ENCODE data around the gene SLC33A1. TPM values are rescaled to one million over a fixed set of nuclear protein-coding genes. Genes with fewer than 3 reads are reported as not detected.

The SLC33A1 gene
- total RNA-seq, 5 donors from 2014 or later (not counting 1 experiment from before 2014, with no cell fraction given): 17.4 to 33.1 (median 28.5) TPM

DNA sequence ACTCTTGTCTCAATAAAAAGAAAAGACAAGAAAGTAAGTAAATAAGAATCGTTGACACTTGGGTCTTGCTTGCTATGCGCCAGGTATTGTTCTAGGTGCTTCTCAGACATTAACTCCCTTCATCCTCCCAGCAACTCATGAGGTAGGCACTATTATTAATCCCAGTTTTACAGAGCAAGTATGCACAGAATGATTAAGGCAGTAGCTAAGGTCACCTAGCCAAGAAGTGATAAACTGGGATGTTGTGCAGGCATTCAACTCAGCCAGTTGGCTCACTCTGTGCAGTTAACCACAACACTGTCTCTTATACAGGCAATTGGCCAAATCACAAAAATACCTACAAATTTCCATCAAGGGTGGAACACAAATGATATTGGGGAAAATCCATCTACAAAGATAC lies 46.4 kb downstream of the SLC33A1 start:
- H3K4me1 ChIP-seq (ENCODE audit: control insufficient read depth in 1 of 2, extremely low read depth in 1 of 2, insufficient read depth in 2 of 2, low read length in 2 of 2): peaks cover 3 to 12% of the 10 kb centered on the region in 2 experiments
- no CpG with 5 or more reads among the region's 2 CpGs for WGBS (ENCODE audit: insufficient coverage)
- no peak for ATAC-seq (replicated peaks in 1 of 4)
- CTCF ChIA-PET: no interaction called here
- H3K9me3 ChIP-seq: no peaks in the 10 kb centered on the region
- H3K27ac Mint-ChIP-seq: no peak overlapping the region
- no peak overlapping the region for H3K4me3 Mint-ChIP-seq
- H3K27me3 ChIP-seq (replicated peaks in 1 of 2; ENCODE audit: control insufficient read depth in 2 of 2, extremely low read depth in 1 of 2, insufficient read depth in 2 of 2, low read length in 1 of 2): peaks cover 0 to 4% of the 10 kb centered on the region in 2 experiments
- H3K27me3 Mint-ChIP-seq: peaks cover 6 to 15% of the 10 kb centered on the region in 2 donors
- POLR2A ChIA-PET: no interaction called here
- H3K36me3 Mint-ChIP-seq: peaks cover 4% of the 10 kb centered on the region
- H3K9me3 Mint-ChIP-seq: no peaks in the 10 kb centered on the region
- H3K27ac ChIP-seq (ENCODE audit: low read length): no peak overlapping the region
- no peak for DNase-seq
- H3K36me3 ChIP-seq (ENCODE audit: control insufficient read depth in 2 of 2, extremely low read depth in 1 of 2, insufficient read depth in 1 of 2, low read length in 1 of 2): no peaks in the 10 kb centered on the region
- H3K4me3 ChIP-seq (ENCODE audit: control insufficient read depth in 1 of 2, extremely low read depth in 1 of 2, low read length in 1 of 2): no peak overlapping the region
- peaks cover 14 to 18% (median 17%) of the 10 kb centered on the region in 3 donors for H3K4me1 Mint-ChIP-seq

DNA sequence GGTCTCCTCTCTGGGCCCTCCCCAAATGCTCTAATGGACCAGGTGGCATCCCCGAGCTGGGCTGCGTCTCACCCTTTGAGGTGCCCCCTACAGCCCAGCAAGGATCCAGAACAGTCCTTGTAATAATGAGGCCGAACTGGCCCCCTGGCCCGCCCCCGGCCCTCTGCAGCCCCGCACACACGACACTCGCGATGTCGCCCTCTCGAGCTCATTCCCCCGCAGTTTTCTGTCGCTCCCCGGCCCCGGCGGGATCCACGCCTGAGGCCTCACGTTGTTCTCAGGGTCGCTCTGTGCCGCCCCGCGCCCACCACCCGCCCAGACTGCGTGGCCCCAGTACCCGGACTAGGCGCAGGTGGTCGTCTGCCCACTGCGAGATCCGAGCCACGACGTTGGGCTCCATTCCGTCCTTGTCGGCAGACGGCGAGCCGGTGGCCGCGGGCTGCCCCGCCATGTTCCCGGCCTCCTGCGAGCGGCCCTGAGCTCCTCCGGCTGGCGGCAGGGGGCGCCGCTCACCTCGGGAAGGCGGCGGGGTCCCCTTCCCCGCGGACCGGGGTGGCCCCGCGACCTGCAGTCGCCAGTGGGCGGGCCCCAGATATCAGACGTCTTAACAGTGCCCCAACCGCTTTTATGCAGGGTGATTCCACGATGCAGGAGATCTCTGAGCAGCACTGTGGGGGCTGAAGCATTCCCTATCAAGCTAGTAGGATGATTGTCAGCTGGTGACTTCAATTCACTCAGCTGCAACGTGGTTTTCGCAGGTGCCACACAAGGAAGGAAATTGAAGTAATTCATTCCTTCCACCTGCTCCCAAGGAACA lies 48.2 kb downstream of the SLC33A1 start, which contains the start of gene C3orf33:
C3orf33 (minus strand) TSS at position 477 of the 817 bp plus-strand sequence; CDS start at position 451, 26 bp downstream.
- peaks cover 5 to 15% of the 10 kb centered on the region in 2 donors for H3K27me3 Mint-ChIP-seq
- peak within 1 kb of the TSS; percentile 73 for H3K27ac ChIP-seq (ENCODE audit: low read length)
- POLR2A ChIA-PET: interaction anchor here (0.6 to 2.3 kb wide), 4 partner anchors 48 to 344 kb away, joined by 3 to 13 read pairs (median 6); partner anchors contain the start of gene SLC33A1 (in 1 of the 2)
- WGBS (ENCODE audit: insufficient coverage): under 1% methylated on average over 59 of the region's 61 CpGs
- no peaks in the 10 kb centered on the region for H3K36me3 ChIP-seq (ENCODE audit: control insufficient read depth in 2 of 2, extremely low read depth in 1 of 2, insufficient read depth in 1 of 2, low read length in 1 of 2)
- no peaks in the 10 kb centered on the region for H3K9me3 ChIP-seq
- H3K4me3 ChIP-seq (ENCODE audit: control insufficient read depth in 1 of 2, extremely low read depth in 1 of 2, low read length in 1 of 2): peak within 1 kb of the TSS; percentile 78 to 79
- H3K27me3 ChIP-seq (replicated peaks in 1 of 2; ENCODE audit: control insufficient read depth in 2 of 2, extremely low read depth in 1 of 2, insufficient read depth in 2 of 2, low read length in 1 of 2): peaks cover 0 to 4% of the 10 kb centered on the region in 2 experiments
- peaks cover 18 to 25% (median 18%) of the 10 kb centered on the region in 3 donors for H3K4me1 Mint-ChIP-seq
- ATAC-seq (replicated peaks in 1 of 4) (peak; percentile 96 to 97 (median 96)), DNase-seq (peak; percentile 43 to 86 (median 67))
- H3K36me3 Mint-ChIP-seq: peaks cover 13% of the 10 kb centered on the region
- H3K4me3 Mint-ChIP-seq: peak within 1 kb of the TSS; percentile 82 to 88 (median 86)
- H3K9me3 Mint-ChIP-seq: no peaks in the 10 kb centered on the region
- peak within 1 kb of the TSS; percentile 45 to 86 for H3K27ac Mint-ChIP-seq
- H3K4me1 ChIP-seq (ENCODE audit: control insufficient read depth in 1 of 2, extremely low read depth in 1 of 2, insufficient read depth in 2 of 2, low read length in 2 of 2): peaks cover 3 to 12% of the 10 kb centered on the region in 2 experiments
- CTCF ChIA-PET: interaction anchor here (0.5 to 2.1 kb wide), 48 partner anchors 10 to 1369 kb away, joined by 3 to 44 read pairs (median 4); partner anchors contain the start of genes GMPS (in 1 of the 2), SLC33A1 (in 1 of the 2) and SSR3 (in 1 of the 2)

DNA sequence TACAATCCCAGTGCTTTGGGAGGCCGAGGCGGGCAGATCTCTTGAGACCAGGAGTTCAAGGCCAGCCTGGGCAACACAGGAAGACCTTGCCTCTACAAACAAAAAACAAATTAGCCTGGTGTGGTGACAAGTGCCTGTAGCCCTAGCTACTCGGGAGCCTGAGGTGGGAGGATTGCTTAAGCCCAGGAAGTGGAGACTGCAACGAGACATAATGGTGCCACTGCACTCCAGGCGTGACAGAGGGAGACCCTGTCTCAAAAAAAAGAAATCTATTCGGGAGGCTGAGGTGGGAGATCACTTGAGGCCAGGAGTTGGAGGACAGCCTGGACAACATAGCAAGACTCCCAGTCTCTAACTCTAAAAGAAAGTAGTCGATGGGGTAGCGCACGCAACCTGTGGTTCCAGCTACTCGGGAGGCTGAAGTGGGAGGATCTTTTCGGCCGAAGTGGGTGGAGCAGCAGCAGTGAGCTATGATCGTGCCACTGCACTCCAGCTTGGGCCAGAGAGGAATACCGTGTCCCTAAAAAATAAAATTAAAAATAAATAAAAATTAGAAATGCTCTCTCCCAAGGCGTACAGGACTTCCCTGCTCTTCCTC lies 48.9 kb downstream of the SLC33A1 start:
- H3K36me3 Mint-ChIP-seq: peaks cover 17% of the 10 kb centered on the region
- H3K36me3 ChIP-seq (ENCODE audit: control insufficient read depth in 2 of 2, extremely low read depth in 1 of 2, insufficient read depth in 1 of 2, low read length in 1 of 2): no peaks in the 10 kb centered on the region
- no peaks in the 10 kb centered on the region for H3K9me3 Mint-ChIP-seq
- ChIA-PET POLR2A (interaction anchor here in 1 of 2 donors (0.6 to 2.3 kb wide), 3 partner anchors 48 to 68 kb away, joined by 3 to 13 read pairs (median 8); partner anchors contain the start of gene SLC33A1), CTCF (interaction anchor here (0.6 to 2.1 kb wide), 33 partner anchors 14 to 750 kb away, joined by 3 to 44 read pairs (median 5); partner anchors contain the start of genes GMPS (in 1 of the 2), SLC33A1 (in 1 of the 2) and SSR3 (in 1 of the 2))
- H3K4me3 Mint-ChIP-seq: peak overlapping the region; percentile 82 to 88 (median 86)
- H3K9me3 ChIP-seq: no peaks in the 10 kb centered on the region
- H3K4me1 Mint-ChIP-seq: peaks cover 18 to 28% (median 20%) of the 10 kb centered on the region in 3 donors
- DNase-seq: peak in 4 of 35 experiments; percentile 1 to 45 (median 8)
- H3K27me3 Mint-ChIP-seq: peaks cover 0 to 11% of the 10 kb centered on the region in 2 donors
- peaks cover 0 to 4% of the 10 kb centered on the region in 2 experiments for H3K27me3 ChIP-seq (replicated peaks in 1 of 2; ENCODE audit: control insufficient read depth in 2 of 2, extremely low read depth in 1 of 2, insufficient read depth in 2 of 2, low read length in 1 of 2)
- H3K4me1 ChIP-seq (ENCODE audit: control insufficient read depth in 1 of 2, extremely low read depth in 1 of 2, insufficient read depth in 2 of 2, low read length in 2 of 2): peaks cover 3 to 12% of the 10 kb centered on the region in 2 experiments
- H3K27ac Mint-ChIP-seq: peak overlapping the region; percentile 45 to 86
- WGBS (ENCODE audit: insufficient coverage): 38% methylated on average over 3 of the region's 15 CpGs
- H3K4me3 ChIP-seq (ENCODE audit: control insufficient read depth in 1 of 2, extremely low read depth in 1 of 2, low read length in 1 of 2): peak overlapping the region; percentile 78 to 79
- peak overlapping the region; percentile 73 for H3K27ac ChIP-seq (ENCODE audit: low read length)
- peak in 2 of 4 experiments; percentile 26 to 42 for ATAC-seq (replicated peaks in 1 of 4)

DNA sequence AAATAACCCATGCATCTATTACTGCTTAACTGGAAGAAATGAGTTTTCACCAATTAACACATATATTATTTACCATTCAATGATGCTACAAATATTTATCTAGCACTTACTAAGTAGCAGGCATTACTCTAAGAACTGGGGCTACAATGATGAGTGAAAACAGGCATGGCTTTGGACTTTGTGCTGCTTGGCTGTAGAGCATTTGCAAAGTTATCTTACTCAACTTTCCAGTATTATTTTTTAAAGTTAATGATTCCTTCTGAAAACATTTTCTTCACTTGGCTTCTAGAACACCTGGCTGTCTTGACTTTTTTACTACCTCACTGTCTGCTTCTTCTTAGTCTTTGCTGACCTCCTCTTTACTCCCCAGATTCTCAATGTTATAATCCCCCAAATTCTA lies 49.9 kb downstream of the SLC33A1 start:
- Mint-ChIP-seq H3K4me3 (peak overlapping the region in 2 of 3 donors; percentile 86 to 88), H3K27ac (peak overlapping the region in 1 of 2 donors; percentile 71), H3K36me3 (peaks cover 24% of the 10 kb centered on the region), H3K9me3 (no peaks in the 10 kb centered on the region), H3K4me1 (peaks cover 22 to 32% (median 28%) of the 10 kb centered on the region in 3 donors), H3K27me3 (peaks cover 0 to 6% of the 10 kb centered on the region in 2 donors)
- POLR2A ChIA-PET: no interaction called here
- ATAC-seq (replicated peaks in 1 of 4): no peak
- no peak overlapping the region for H3K27ac ChIP-seq (ENCODE audit: low read length)
- DNase-seq: no peak
- CTCF ChIA-PET: interaction anchor here in 1 of 2 donors (0.6 kb wide), 1 partner anchor 62 kb away, joined by 7 read pairs; no protein-coding TSS in a partner anchor
- H3K36me3 ChIP-seq (ENCODE audit: control insufficient read depth in 2 of 2, extremely low read depth in 1 of 2, insufficient read depth in 1 of 2, low read length in 1 of 2): peaks cover 0 to 5% of the 10 kb centered on the region in 2 donors
- no peaks in the 10 kb centered on the region for H3K27me3 ChIP-seq (replicated peaks in 1 of 2; ENCODE audit: control insufficient read depth in 2 of 2, extremely low read depth in 1 of 2, insufficient read depth in 2 of 2, low read length in 1 of 2)
- peaks cover 3 to 12% of the 10 kb centered on the region in 2 experiments for H3K4me1 ChIP-seq (ENCODE audit: control insufficient read depth in 1 of 2, extremely low read depth in 1 of 2, insufficient read depth in 2 of 2, low read length in 2 of 2)
- no peak overlapping the region for H3K4me3 ChIP-seq (ENCODE audit: control insufficient read depth in 1 of 2, extremely low read depth in 1 of 2, low read length in 1 of 2)
- no peaks in the 10 kb centered on the region for H3K9me3 ChIP-seq

DNA sequence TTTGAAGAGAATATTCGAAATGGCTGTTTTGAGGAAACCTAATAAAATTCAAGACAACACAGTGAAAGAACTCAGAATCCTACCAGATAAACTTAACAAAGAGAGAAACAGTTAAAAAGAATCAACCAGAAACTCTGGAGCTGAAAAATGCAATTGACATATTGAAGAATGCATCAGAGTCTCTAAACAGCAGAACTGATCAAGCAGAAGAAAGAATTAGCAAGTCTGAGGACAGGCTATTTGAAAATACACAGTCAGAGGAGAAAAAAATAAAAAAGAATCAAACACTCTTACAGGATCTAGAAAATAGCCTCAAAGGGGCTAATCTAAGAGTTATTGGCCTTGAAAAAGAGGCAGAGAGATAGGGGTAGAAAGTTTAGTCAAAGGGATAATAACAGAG lies 61.7 kb downstream of the SLC33A1 start:
- Mint-ChIP-seq H3K27me3 (no peaks in the 10 kb centered on the region), H3K9me3 (peaks cover 3 to 8% (median 7%) of the 10 kb centered on the region in 3 donors), H3K4me1 (peaks cover 6 to 9% (median 8%) of the 10 kb centered on the region in 3 donors), H3K27ac (no peak overlapping the region), H3K36me3 (peaks cover 61% of the 10 kb centered on the region), H3K4me3 (no peak overlapping the region)
- Histone ChIP-seq H3K36me3 (ENCODE audit: control insufficient read depth in 2 of 2, extremely low read depth in 1 of 2, insufficient read depth in 1 of 2, low read length in 1 of 2) (peaks cover 0 to 9% of the 10 kb centered on the region in 2 donors), H3K27me3 (replicated peaks in 1 of 2; ENCODE audit: control insufficient read depth in 2 of 2, extremely low read depth in 1 of 2, insufficient read depth in 2 of 2, low read length in 1 of 2) (no peaks in the 10 kb centered on the region), H3K4me1 (ENCODE audit: control insufficient read depth in 1 of 2, extremely low read depth in 1 of 2, insufficient read depth in 2 of 2, low read length in 2 of 2) (no peaks in the 10 kb centered on the region), H3K9me3 (no peaks in the 10 kb centered on the region), H3K4me3 (ENCODE audit: control insufficient read depth in 1 of 2, extremely low read depth in 1 of 2, low read length in 1 of 2) (no peak overlapping the region), H3K27ac (ENCODE audit: low read length) (no peak overlapping the region)
- ChIA-PET CTCF (no interaction called here), POLR2A (interaction anchor here (0.6 to 0.7 kb wide), 2 partner anchors 12 to 60 kb away, joined by 3 read pairs; no protein-coding TSS in a partner anchor)
- WGBS (ENCODE audit: insufficient coverage): no CpG with 5 or more reads among the region's 1 CpG
- ATAC-seq (replicated peaks in 1 of 4) (no peak), DNase-seq (no peak)

DNA sequence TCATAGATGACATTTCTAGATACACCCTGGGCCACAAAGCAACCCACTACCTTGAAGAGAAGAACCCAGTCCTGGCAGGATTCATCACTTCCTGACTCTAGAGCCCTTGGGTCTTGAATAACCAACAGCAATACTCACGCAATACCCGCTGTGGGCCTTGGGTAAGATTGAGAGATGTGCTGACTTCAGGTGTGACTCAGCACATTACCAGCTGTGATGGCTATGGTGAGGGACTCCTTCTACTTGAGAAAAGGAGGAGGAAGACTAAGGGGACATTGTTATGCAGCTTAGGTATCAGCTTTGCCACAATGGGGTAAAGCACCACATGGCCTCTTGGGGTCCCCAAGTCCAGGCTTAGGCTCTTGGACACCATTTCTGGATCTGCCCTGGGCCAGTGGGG lies 63.0 kb downstream of the SLC33A1 start:
- ATAC-seq (replicated peaks in 1 of 4): no peak
- WGBS (ENCODE audit: insufficient coverage): no CpG with 5 or more reads among the region's 2 CpGs

More for the DNA sequence above, 63.0 kb downstream of the SLC33A1 start:
- H3K4me1 Mint-ChIP-seq: peaks cover 4 to 11% (median 8%) of the 10 kb centered on the region in 3 donors
- Histone ChIP-seq H3K27ac (ENCODE audit: low read length) (no peak overlapping the region), H3K4me1 (ENCODE audit: control insufficient read depth in 1 of 2, extremely low read depth in 1 of 2, insufficient read depth in 2 of 2, low read length in 2 of 2) (no peaks in the 10 kb centered on the region), H3K4me3 (ENCODE audit: control insufficient read depth in 1 of 2, extremely low read depth in 1 of 2, low read length in 1 of 2) (no peak overlapping the region), H3K36me3 (ENCODE audit: control insufficient read depth in 2 of 2, extremely low read depth in 1 of 2, insufficient read depth in 1 of 2, low read length in 1 of 2) (peaks cover 0 to 9% of the 10 kb centered on the region in 2 donors), H3K9me3 (no peaks in the 10 kb centered on the region), H3K27me3 (replicated peaks in 1 of 2; ENCODE audit: control insufficient read depth in 2 of 2, extremely low read depth in 1 of 2, insufficient read depth in 2 of 2, low read length in 1 of 2) (no peaks in the 10 kb centered on the region)
- ChIA-PET CTCF (no interaction called here), POLR2A (no interaction called here)
- H3K4me3 Mint-ChIP-seq: no peak overlapping the region
- H3K27me3 Mint-ChIP-seq: no peaks in the 10 kb centered on the region
- H3K36me3 Mint-ChIP-seq: peaks cover 52% of the 10 kb centered on the region
- peaks cover 3 to 8% (median 7%) of the 10 kb centered on the region in 3 donors for H3K9me3 Mint-ChIP-seq
- no peak overlapping the region for H3K27ac Mint-ChIP-seq
- no peak for DNase-seq
